K562 (cell line): ENCODE data around the gene ARSK. TPM values are rescaled to one million over a fixed set of nuclear protein-coding genes. Genes with fewer than 3 reads are reported as not detected.

ENCODE experiments used
- ATAC-seq: fragments of 200-7000 bp; cut with Tn5 transposase; 3 replicates; pipeline ENCODE4 v1.9.1; 2020; ENCODE audit warnings: moderate library complexity
- BruUV-seq: library from RNA; stranded (reverse); fragments of 400-500 nt; replicated peaks from 2 replicates; lab custom pipeline; 2021; lab: Mats Ljungman, UMichigan
- CTCF ChIA-PET: fragments of 300-600 bp; formaldehyde crosslinking; extraction: SDS; loops from one replicate; lab custom pipeline; 2021; ENCODE audit warnings: low intra/inter-chr PET ratio; lab: Yijun Ruan, JAX
- POLR2A ChIA-PET: fragments of 300-600, 350-650 bp; sonication (Branson Sonifier 250); formaldehyde crosslinking; extraction: SDS; loops from one replicate; lab custom pipeline; 2021; ENCODE audit warnings: antibody characterized with exemption, inconsistent platforms; lab: Yijun Ruan, JAX
- DNase-seq, 4 experiments: peaks; one replicate each; pipeline versions ENCODE4 v3.0.0 to v3.0.0-alpha.2; 2011 to 2018; ENCODE audit warnings: low spot score in 3 of 4, mixed read lengths in 3 of 4; ENCODE audit errors: extremely low read depth in 1 of 4
- FAIRE-seq: peaks from 2 replicates; lab custom pipeline; 2011; peaks lifted over from hg19 to GRCh38; lab: Jason Lieb, UNC
- H2AFZ ChIP-seq: 2 replicates; pipeline ENCODE4 v1.6.0; 2011; ENCODE audit warnings: low read depth, low read length, control low read depth, inconsistent platforms
- H3K27ac ChIP-seq: fragments of 200-600 bp; 3 replicates; pipeline ENCODE4 v1.8.0; 2011; ENCODE audit warnings: low read depth, mild to moderate bottlenecking, control low read depth, inconsistent platforms, low read length, moderate library complexity, mixed read lengths; ENCODE audit errors: extremely low read depth
- H3K27me3 ChIP-seq, 2 experiments: fragments of 300-600 bp in 1 of 2; 2 replicates in 1 of 2; 3 replicates in 1 of 2; pipeline versions ENCODE4 v1.6.0 to v1.8.0; 2011; ENCODE audit warnings: inconsistent platforms in 2 of 2, low read length in 2 of 2, mild to moderate bottlenecking in 1 of 2, mixed read lengths in 1 of 2, moderate library complexity in 1 of 2; ENCODE audit not compliant: control insufficient read depth in 2 of 2, insufficient read depth in 2 of 2
- H3K36me3 ChIP-seq: fragments of 300-600 bp; 3 replicates; pipeline ENCODE4 v1.8.0; 2011; ENCODE audit warnings: mild to moderate bottlenecking, low read length, inconsistent platforms; ENCODE audit not compliant: control insufficient read depth, insufficient read depth
- H3K4me1 ChIP-seq, 2 experiments: fragments of 200-600 bp in 1 of 2; replicated peaks in 1 of 2; 2 replicates in 1 of 2; 3 replicates in 1 of 2; pipeline versions ENCODE4 v1.5.1 to v1.8.0; 2011; ENCODE audit warnings: inconsistent platforms in 2 of 2, low read length in 2 of 2, mild to moderate bottlenecking in 1 of 2, mixed read lengths in 1 of 2, moderate library complexity in 1 of 2; ENCODE audit not compliant: control insufficient read depth in 2 of 2, insufficient read depth in 2 of 2
- H3K4me2 ChIP-seq: 2 replicates; pipeline ENCODE4 v1.6.1; 2011; ENCODE audit warnings: low read length, control low read depth, inconsistent platforms, mixed read lengths; ENCODE audit not compliant: insufficient read depth
- H3K4me3 ChIP-seq: fragments of 200-600 bp; sonication (generic), shearing (Covaris generic); 2 replicates; pipeline ENCODE4 v1.5.1; 2016; ENCODE audit warnings: control low read depth, inconsistent platforms
- H3K79me2 ChIP-seq: fragments of 200-600 bp; 3 replicates; pipeline ENCODE4 v1.8.0; 2011; ENCODE audit warnings: low read length, inconsistent platforms; ENCODE audit not compliant: control insufficient read depth, insufficient read depth
- H3K9ac ChIP-seq, 2 experiments: 2 replicates each; pipeline versions ENCODE4 v1.6.0 to v1.6.1; 2011; ENCODE audit warnings: low read depth in 2 of 2, low read length in 2 of 2, control low read depth in 1 of 2, inconsistent platforms in 1 of 2, mild to moderate bottlenecking in 1 of 2, mixed read lengths in 1 of 2; ENCODE audit not compliant: insufficient read depth in 1 of 2
- H3K9me1 ChIP-seq: one replicate; pipeline ENCODE4 v1.6.0; 2011; ENCODE audit warnings: inconsistent platforms, mild to moderate bottlenecking, low read length, moderate library complexity; ENCODE audit not compliant: control insufficient read depth, insufficient read depth
- H3K9me3 ChIP-seq: replicated peaks from 2 replicates; pipeline ENCODE4 v1.5.1; 2011; ENCODE audit warnings: low read depth, low read length, inconsistent platforms; ENCODE audit not compliant: control insufficient read depth, insufficient read depth
- H4K20me1 ChIP-seq: replicated peaks from 2 replicates; pipeline ENCODE4 v1.6.1; 2011; ENCODE audit warnings: low read length, inconsistent platforms, mixed read lengths; ENCODE audit not compliant: control insufficient read depth, insufficient read depth
- ARNT ChIP-seq, 2 experiments: fragments of 450-650 bp; IDR thresholded peaks; 2 replicates each; pipeline ENCODE4 v1.6.1; 2016; ENCODE audit warnings: mild to moderate bottlenecking in 1 of 2
- CBX1 ChIP-seq: sonication (generic); IDR thresholded peaks from 2 replicates; pipeline ENCODE4 v1.6.1; 2016; ENCODE audit warnings: antibody characterized with exemption, low read depth, mild to moderate bottlenecking
- FOXJ3 ChIP-seq: sonication (generic); formaldehyde crosslinking; IDR thresholded peaks from 2 replicates; pipeline ENCODE4 v1.4.0; 2020; ENCODE audit warnings: mild to moderate bottlenecking, missing genetic modification reagents
- FOXM1 ChIP-seq, 2 experiments: fragments of 450-650 bp in 1 of 2; sonication (generic) in 1 of 2; formaldehyde crosslinking in 1 of 2; IDR thresholded peaks; 2 replicates each; pipeline versions ENCODE4 v1.6.1 to v1.9.0; 2017 to 2022; ENCODE audit warnings: low read depth in 2 of 2, mild to moderate bottlenecking in 2 of 2, missing genetic modification reagents in 1 of 2, moderate library complexity in 1 of 2
- GABPA ChIP-seq: fragments of 200-800 bp; sonication (Bioruptor generic); conservative IDR thresholded peaks from 2 replicates; pipeline ENCODE4 v1.6.1; 2016; ENCODE audit warnings: low read depth, missing genetic modification characterization, missing compliant biosample characterization
- GTF2E2 ChIP-seq: fragments of 200-800 bp; sonication (Bioruptor generic); IDR thresholded peaks from 2 replicates; pipeline ENCODE4 v1.6.1; 2016; ENCODE audit warnings: missing genetic modification characterization, missing compliant biosample characterization
- HMG20A ChIP-seq: fragments of 450-650 bp; formaldehyde crosslinking; conservative IDR thresholded peaks from 2 replicates; pipeline ENCODE4 v1.4.0; 2020; ENCODE audit warnings: mild to moderate bottlenecking, mixed read lengths
- NRF1 ChIP-seq, 2 experiments: fragments of 450-650 bp; IDR thresholded peaks in 1 of 2; conservative IDR thresholded peaks in 1 of 2; 2 replicates each; pipeline ENCODE4 v1.6.1; 2014; ENCODE audit warnings: mild to moderate bottlenecking in 2 of 2
- PCBP2 ChIP-seq: fragments of 200-400 bp; formaldehyde crosslinking; IDR thresholded peaks from 2 replicates; pipeline ENCODE4 v1.6.1; 2018; ENCODE audit warnings: low read length, low read depth, mild to moderate bottlenecking, moderate library complexity; ENCODE audit not compliant: poor library complexity, severe bottlenecking
- RBM17 ChIP-seq: fragments of 200-400 bp; formaldehyde crosslinking; IDR thresholded peaks from 2 replicates; pipeline ENCODE4 v1.6.1; 2017; ENCODE audit warnings: low read depth, mild to moderate bottlenecking, low read length, borderline replicate concordance
- ZC3H11A ChIP-seq: IDR thresholded peaks from 2 replicates; pipeline ENCODE4 v1.6.1; 2012; ENCODE audit warnings: low read depth, low read length, improper control_type of control experiment
- ZC3H8 ChIP-seq: fragments of 450-650 bp; IDR thresholded peaks from 2 replicates; pipeline ENCODE4 v1.6.1; 2017
- ZNF121 ChIP-seq: sonication (generic); formaldehyde crosslinking; conservative IDR thresholded peaks from 2 replicates; pipeline ENCODE4 v1.8.0; 2022; ENCODE audit warnings: missing genetic modification reagents
- WGBS: fragments of 100-300 bp; shearing (Covaris generic); methylation state at CpG from one replicate; pipeline ENCODE4 v1.1.6; 2016; ENCODE audit warnings: low coverage, mixed read lengths; ENCODE audit not compliant: insufficient coverage; ENCODE audit errors: missing lambda C conversion rate; 5-methylcytosine and 5-hydroxymethylcytosine counted together
- in situ Hi-C: fragments of 300-500 bp; cut with MboI; formaldehyde crosslinking; loops from 4 replicates; pipeline ENCODE4 v1.15.0; 2018; ENCODE audit warnings: inconsistent platforms, mixed read lengths
- intact Hi-C: fragments of 100-400 bp; cut with micrococcal nuclease; formaldehyde crosslinking; loops from 2 replicates; pipeline ENCODE4 v1.14.2; 2022
- polyA plus RNA-seq, 8 experiments: library from polyadenylated mRNA; depleted of rRNA in 4 of 8; stranded (reverse) in 5 of 8; unstranded in 3 of 8; fragments of >200 nt; fragmentation: Nextera tagmentation in 2 of 8; fragmentation: Illumina TruSeq in 1 of 8; extraction: Ambion mirVana in 2 of 8; extraction: Trizol in 1 of 8; gene quantifications; 2 replicates each; pipeline versions ENCODE4 v1.2.1 to v1.2.3, GENCODE V29; 2011 to 2014; ENCODE audit warnings: inconsistent platforms in 1 of 8, missing spikeins in 1 of 8
- total RNA-seq, 7 experiments: library from RNA; depleted of rRNA in 6 of 7; stranded (reverse); fragments of >200 nt in 6 of 7; fragmentation: Illumina TruSeq in 2 of 7; extraction: Trizol in 2 of 7; gene quantifications; 2 replicates each; pipeline versions ENCODE4 v1.2.1 to v1.2.3, GENCODE V29; 2011 to 2021; ENCODE audit warnings: low replicate concordance in 1 of 7
- TF ChIP-seq, protein P1 (sequence below), 2 experiments: fragments of 450-650 bp; conservative IDR thresholded peaks; 2 replicates each; pipeline ENCODE4 v1.6.1; 2017; ENCODE audit warnings: mild to moderate bottlenecking in 2 of 2, moderate library complexity in 2 of 2
- TF ChIP-seq, protein P2 (sequence below): IDR thresholded peaks from 2 replicates; pipeline ENCODE4 v1.6.1; 2011; ENCODE audit warnings: borderline replicate concordance, low read depth, mild to moderate bottlenecking, moderate library complexity, low read length; ENCODE audit not compliant: insufficient read depth, poor library complexity, severe bottlenecking

ARSK gene
- total and polyA plus RNA-seq, 9 of the 15 experiments (the other 6 are each of a cell fraction or from before 2014, with no cell fraction given): 2.7 to 9.4 (median 7.1) TPM

DNA sequence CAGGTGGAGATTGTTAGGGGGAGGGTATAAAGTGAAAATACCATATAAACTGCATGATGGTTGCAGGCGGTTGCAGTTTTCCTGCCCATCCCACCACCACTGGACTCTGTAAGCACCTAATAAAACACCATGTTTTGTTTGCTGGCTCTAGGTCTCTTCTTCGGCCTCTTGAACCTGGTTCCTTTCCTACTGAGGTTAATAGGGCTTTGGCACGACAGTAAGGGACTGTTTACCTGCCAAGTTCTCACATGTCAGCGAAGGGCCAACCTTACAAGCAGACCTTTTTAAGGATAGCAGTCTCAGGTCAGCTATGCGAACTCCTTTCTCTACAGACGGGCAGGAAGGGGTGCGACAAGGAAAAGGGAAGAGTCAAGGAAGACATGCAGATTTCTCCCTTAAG, 88.3 kb downstream of the ARSK start:
- in situ Hi-C loops (loop anchor here (25.0 kb wide), 1 partner anchor 694 kb away; no protein-coding TSS in a partner anchor), intact Hi-C loops (loop anchor here (5.0 to 10.0 kb wide), 3 partner anchors 319 to 694 kb away; partner anchors contain the start of gene ELL2)
- no peak overlapping the region for H3K4me2 ChIP-seq
- no peaks in the 10 kb centered on the region for H3K36me3 ChIP-seq
- H2AFZ ChIP-seq: no peak overlapping the region
- POLR2A ChIA-PET: no interaction called here
- H3K9me1 ChIP-seq: no peaks in the 10 kb centered on the region
- no peaks in the 10 kb centered on the region for H4K20me1 ChIP-seq
- TF ChIP-seq, protein P1, sequence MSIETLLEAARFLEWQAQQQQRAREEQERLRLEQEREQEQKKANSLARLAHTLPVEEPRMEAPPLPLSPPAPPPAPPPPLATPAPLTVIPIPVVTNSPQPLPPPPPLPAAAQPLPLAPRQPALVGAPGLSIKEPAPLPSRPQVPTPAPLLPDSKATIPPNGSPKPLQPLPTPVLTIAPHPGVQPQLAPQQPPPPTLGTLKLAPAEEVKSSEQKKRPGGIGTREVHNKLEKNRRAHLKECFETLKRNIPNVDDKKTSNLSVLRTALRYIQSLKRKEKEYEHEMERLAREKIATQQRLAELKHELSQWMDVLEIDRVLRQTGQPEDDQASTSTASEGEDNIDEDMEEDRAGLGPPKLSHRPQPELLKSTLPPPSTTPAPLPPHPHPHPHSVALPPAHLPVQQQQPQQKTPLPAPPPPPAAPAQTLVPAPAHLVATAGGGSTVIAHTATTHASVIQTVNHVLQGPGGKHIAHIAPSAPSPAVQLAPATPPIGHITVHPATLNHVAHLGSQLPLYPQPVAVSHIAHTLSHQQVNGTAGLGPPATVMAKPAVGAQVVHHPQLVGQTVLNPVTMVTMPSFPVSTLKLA (conservative IDR thresholded peaks at IDR 0.05): no peak
- TF ChIP-seq ZC3H8: no peak
- no peak for TF ChIP-seq FOXM1 (IDR thresholded peaks at IDR 0.05; ENCODE audit: low read depth)
- no peak for TF ChIP-seq FOXM1 (CRISPR knock-in tag; IDR thresholded peaks at IDR 0.05; ENCODE audit: low read depth)
- TF ChIP-seq HMG20A (CRISPR knock-in tag): no peak
- TF ChIP-seq NRF1 (conservative IDR thresholded peaks at IDR 0.05 in 1 of 2, IDR thresholded peaks at IDR 0.05 in 1 of 2): no peak
- TF ChIP-seq ZNF121 (CRISPR knock-in tag): no peak
- TF ChIP-seq, protein P2, sequence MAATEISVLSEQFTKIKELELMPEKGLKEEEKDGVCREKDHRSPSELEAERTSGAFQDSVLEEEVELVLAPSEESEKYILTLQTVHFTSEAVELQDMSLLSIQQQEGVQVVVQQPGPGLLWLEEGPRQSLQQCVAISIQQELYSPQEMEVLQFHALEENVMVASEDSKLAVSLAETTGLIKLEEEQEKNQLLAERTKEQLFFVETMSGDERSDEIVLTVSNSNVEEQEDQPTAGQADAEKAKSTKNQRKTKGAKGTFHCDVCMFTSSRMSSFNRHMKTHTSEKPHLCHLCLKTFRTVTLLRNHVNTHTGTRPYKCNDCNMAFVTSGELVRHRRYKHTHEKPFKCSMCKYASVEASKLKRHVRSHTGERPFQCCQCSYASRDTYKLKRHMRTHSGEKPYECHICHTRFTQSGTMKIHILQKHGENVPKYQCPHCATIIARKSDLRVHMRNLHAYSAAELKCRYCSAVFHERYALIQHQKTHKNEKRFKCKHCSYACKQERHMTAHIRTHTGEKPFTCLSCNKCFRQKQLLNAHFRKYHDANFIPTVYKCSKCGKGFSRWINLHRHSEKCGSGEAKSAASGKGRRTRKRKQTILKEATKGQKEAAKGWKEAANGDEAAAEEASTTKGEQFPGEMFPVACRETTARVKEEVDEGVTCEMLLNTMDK: no peak
- TF ChIP-seq GTF2E2 (tag): no peak
- TF ChIP-seq FOXJ3: no peak
- TF ChIP-seq GABPA (tag): no peak
- no peak for TF ChIP-seq CBX1
- no peak for TF ChIP-seq ARNT (IDR thresholded peaks at IDR 0.05)
- TF ChIP-seq PCBP2: no peak
- TF ChIP-seq ZC3H11A: no peak
- TF ChIP-seq RBM17: no peak
- DNase-seq (no peak), ATAC-seq (no peak), FAIRE-seq (no peak)
- peaks cover 11 to 14% of the 10 kb centered on the region in 2 experiments for H3K4me1 ChIP-seq
- H3K79me2 ChIP-seq: peaks cover 13% of the 10 kb centered on the region
- H3K4me3 ChIP-seq: no peak overlapping the region
- no TSS peak for BruUV-seq
- H3K9ac ChIP-seq: no peak overlapping the region
- CTCF ChIA-PET: interaction anchor here (1.7 kb wide), 1 partner anchor 204 kb away, joined by 21 read pairs; no protein-coding TSS in a partner anchor
- H3K27ac ChIP-seq: no peak overlapping the region
- WGBS: 62% methylated on average over 7 of the region's 7 CpGs
- H3K27me3 ChIP-seq: no peaks in the 10 kb centered on the region
- no peaks in the 10 kb centered on the region for H3K9me3 ChIP-seq
